ENCODE results near the gene POLR1A. TPM values are rescaled to one million over a fixed set of nuclear protein-coding genes. Genes with fewer than 3 reads are reported as not detected.

POLR1A gene
- total RNA-seq, 1 donor from 2014 or later: 23.8 TPM

- no peak overlapping the region for H2AFZ ChIP-seq (replicated peaks)
- no peaks in the 10 kb centered on the region for H3F3A ChIP-seq (ENCODE audit: low read depth)
- H3K4me1 ChIP-seq: no peaks in the 10 kb centered on the region
- TF ChIP-seq CTCF (IDR thresholded peaks at IDR 0.05) (no peak), EZH2phosphoT487 (IDR thresholded peaks at IDR 0.05) (no peak), EZH2 (IDR thresholded peaks at IDR 0.05) (no peak)
- H3K9ac ChIP-seq: no peak overlapping the region
- peaks cover 1% of the 10 kb centered on the region for H4K20me1 ChIP-seq (ENCODE audit: low read depth)
- H3K4me3 ChIP-seq: no peak overlapping the region
- H3K27me3 ChIP-seq: no peaks in the 10 kb centered on the region
- no peak overlapping the region for H3K27ac ChIP-seq
- H3K4me1 Mint-ChIP-seq: no peaks in the 10 kb centered on the region
- no peaks in the 10 kb centered on the region for H3K9me3 Mint-ChIP-seq
- H3K36me3 ChIP-seq: peaks cover 50% of the 10 kb centered on the region
- H3K4me3 Mint-ChIP-seq: no peak overlapping the region
- H3K79me2 ChIP-seq (ENCODE audit: low read depth): no peaks in the 10 kb centered on the region
- no peak overlapping the region for H3K27ac Mint-ChIP-seq
- H3K4me2 ChIP-seq: no peak overlapping the region
- H3K36me3 Mint-ChIP-seq: peaks cover 37% of the 10 kb centered on the region
- DNase-seq (ENCODE audit: low spot score): no peak
- no peaks in the 10 kb centered on the region for H3K9me3 ChIP-seq (ENCODE audit: low read depth)
- H3K27me3 Mint-ChIP-seq (ENCODE audit: insufficient read depth, low read depth): no peaks in the 10 kb centered on the region
Measured at GRCh38 chr2:86124683-86125082, 19.0 kb upstream of the POLR1A start.

- Histone ChIP-seq H3K9ac (no peak overlapping the region), H3K79me2 (ENCODE audit: low read depth) (no peaks in the 10 kb centered on the region), H3K36me3 (peaks cover 48% of the 10 kb centered on the region), H3K4me2 (no peak overlapping the region), H3K4me3 (no peak overlapping the region), H3K9me3 (ENCODE audit: low read depth) (no peaks in the 10 kb centered on the region), H3F3A (ENCODE audit: low read depth) (no peaks in the 10 kb centered on the region), H2AFZ (replicated peaks) (no peak overlapping the region), H3K27ac (no peak overlapping the region), H3K4me1 (no peaks in the 10 kb centered on the region), H3K27me3 (no peaks in the 10 kb centered on the region), H4K20me1 (ENCODE audit: low read depth) (peaks cover 4% of the 10 kb centered on the region)
- peaks cover 37% of the 10 kb centered on the region for H3K36me3 Mint-ChIP-seq
- DNase-seq (ENCODE audit: low spot score): no peak
- no peak overlapping the region for H3K27ac Mint-ChIP-seq
- H3K4me3 Mint-ChIP-seq: no peak overlapping the region
- H3K4me1 Mint-ChIP-seq: no peaks in the 10 kb centered on the region
- TF ChIP-seq CTCF (IDR thresholded peaks at IDR 0.05): no peak
- no peak for TF ChIP-seq EZH2 (IDR thresholded peaks at IDR 0.05)
- TF ChIP-seq EZH2phosphoT487 (IDR thresholded peaks at IDR 0.05): no peak
- no peaks in the 10 kb centered on the region for H3K9me3 Mint-ChIP-seq
- no peaks in the 10 kb centered on the region for H3K27me3 Mint-ChIP-seq (ENCODE audit: insufficient read depth, low read depth)
Measured at GRCh38 chr2:86123328-86123925, 17.7 kb upstream of the POLR1A start.

- Histone ChIP-seq H3K27me3 (no peaks in the 10 kb centered on the region), H3K79me2 (ENCODE audit: low read depth) (peaks cover 37% of the 10 kb centered on the region), H4K20me1 (ENCODE audit: low read depth) (peaks cover 24% of the 10 kb centered on the region), H3F3A (ENCODE audit: low read depth) (peaks cover 4% of the 10 kb centered on the region), H3K4me3 (no peak overlapping the region), H3K9me3 (ENCODE audit: low read depth) (no peaks in the 10 kb centered on the region), H3K4me1 (peaks cover 16% of the 10 kb centered on the region), H3K27ac (no peak overlapping the region), H3K4me2 (no peak overlapping the region), H2AFZ (replicated peaks) (no peak overlapping the region), H3K36me3 (peaks cover 34% of the 10 kb centered on the region), H3K9ac (no peak overlapping the region)
- Mint-ChIP-seq H3K36me3 (peaks cover 34% of the 10 kb centered on the region), H3K9me3 (no peaks in the 10 kb centered on the region), H3K4me1 (no peaks in the 10 kb centered on the region), H3K27ac (no peak overlapping the region), H3K4me3 (no peak overlapping the region), H3K27me3 (ENCODE audit: insufficient read depth, low read depth) (no peaks in the 10 kb centered on the region)
- no peak for TF ChIP-seq EZH2phosphoT487 (IDR thresholded peaks at IDR 0.05)
- no peak for DNase-seq (ENCODE audit: low spot score)
Measured at GRCh38 chr2:86118130-86118529, 12.4 kb upstream of the POLR1A start.

- Mint-ChIP-seq H3K9me3 (no peaks in the 10 kb centered on the region), H3K36me3 (peaks cover 23% of the 10 kb centered on the region), H3K27ac (peak overlapping the region; percentile 9), H3K4me1 (peaks cover 20% of the 10 kb centered on the region), H3K27me3 (ENCODE audit: insufficient read depth, low read depth) (no peaks in the 10 kb centered on the region), H3K4me3 (peak overlapping the region; percentile 96)
- Histone ChIP-seq H3K9me3 (ENCODE audit: low read depth) (no peaks in the 10 kb centered on the region), H3K4me1 (peaks cover 15% of the 10 kb centered on the region), H3K27me3 (no peaks in the 10 kb centered on the region), H3K36me3 (peaks cover 6% of the 10 kb centered on the region), H3K4me2 (peak overlapping the region; percentile 86), H4K20me1 (ENCODE audit: low read depth) (peaks cover 28% of the 10 kb centered on the region), H3K9ac (peak overlapping the region; percentile 74), H3F3A (ENCODE audit: low read depth) (no peaks in the 10 kb centered on the region), H2AFZ (replicated peaks) (no peak overlapping the region), H3K4me3 (peak overlapping the region; percentile 74), H3K79me2 (ENCODE audit: low read depth) (peaks cover 91% of the 10 kb centered on the region), H3K27ac (no peak overlapping the region)
- DNase-seq (ENCODE audit: low spot score): no peak
- no peak for TF ChIP-seq CTCF (IDR thresholded peaks at IDR 0.05)
- TF ChIP-seq EZH2phosphoT487 (IDR thresholded peaks at IDR 0.05): no peak
- no peak for TF ChIP-seq EZH2 (IDR thresholded peaks at IDR 0.05)
Measured at GRCh38 chr2:86107031-86107430, 1.3 kb upstream of the POLR1A start.
